Prostate gland (tissue), 2 donors: ENCODE results near the gene PER1. TPM values are rescaled to one million over a fixed set of nuclear protein-coding genes. Genes with fewer than 3 reads are reported as not detected.

ENCODE experiments used
- DNase-seq: peaks from one replicate; pipeline ENCODE4 v3.0.0-alpha.2; 2019; ENCODE audit warnings: low spot score
- H3K27ac ChIP-seq, 2 donors: fragments of 200-600 bp; sonication (generic); 2 replicates each; pipeline ENCODE4 v1.5.1; 2017 to 2019
- H3K27me3 ChIP-seq: fragments of 200-600 bp; sonication (generic); replicated peaks from 2 replicates; pipeline ENCODE4 v1.5.1; 2019; ENCODE audit not compliant: insufficient read depth
- H3K36me3 ChIP-seq, 2 donors: fragments of 200-600 bp; sonication (generic); 1 replicate in 1 of 2; 2 replicates in 1 of 2; pipeline versions ENCODE4 v1.5.1 to v1.8.1; 2017 to 2019
- H3K4me1 ChIP-seq: fragments of 200-600 bp; sonication (generic); replicated peaks from 2 replicates; pipeline ENCODE4 v1.5.1; 2019
- H3K4me3 ChIP-seq, 2 donors: fragments of 200-600 bp; sonication (generic); 2 replicates each; pipeline ENCODE4 v1.5.1; 2017 to 2019
- H3K9me3 ChIP-seq: fragments of 200-600 bp; sonication (generic); 2 replicates; pipeline ENCODE4 v1.5.1; 2017
- CTCF ChIP-seq, 4 experiments: fragments of 200-600 bp in 2 of 4; fragments of 450-650 bp in 2 of 4; sonication (generic) in 2 of 4; IDR thresholded peaks; 1 replicate in 3 of 4; 2 replicates in 1 of 4; pipeline ENCODE4 v1.5.1; 2016 to 2019; ENCODE audit warnings: antibody characterized with exemption in 4 of 4, mild to moderate bottlenecking in 2 of 4, moderate library complexity in 2 of 4
- POLR2A ChIP-seq: fragments of 450-650 bp; IDR thresholded peaks from one replicate; pipeline ENCODE4 v1.6.1; 2016; ENCODE audit warnings: antibody characterized with exemption, mild to moderate bottlenecking
- POLR2AphosphoS5 ChIP-seq: sonication (generic); formaldehyde crosslinking; IDR thresholded peaks from one replicate; pipeline ENCODE4 v1.6.1; 2017; ENCODE audit warnings: antibody characterized with exemption
- WGBS: methylation state at CpG from one replicate; pipeline ENCODE4 v1.1.5; 2018; 5-methylcytosine and 5-hydroxymethylcytosine counted together
- intact Hi-C: fragments of 100-400 bp; cut with DNase I; formaldehyde crosslinking; loops from one replicate; pipeline ENCODE4 v1.14.2; 2022
- total RNA-seq, 2 donors: library from RNA; depleted of rRNA; stranded (reverse); fragments of >200 nt; gene quantifications; one replicate each; pipeline ENCODE4 v1.1.0, GENCODE V29; 2016

The PER1 gene
- total RNA-seq, 2 donors from 2014 or later: 119 to 142 TPM

- intact Hi-C loops: loop anchor here (5.0 kb wide), 2 partner anchors 67 to 108 kb away; partner anchors contain the start of genes HES7 and SLC25A35
- 5% methylated on average over 42 of the region's 67 CpGs for WGBS
- H3K4me1 ChIP-seq: peaks cover 14% of the 10 kb centered on the region
- no peaks in the 10 kb centered on the region for H3K9me3 ChIP-seq
- no peaks in the 10 kb centered on the region for H3K27me3 ChIP-seq
- peak overlapping the region; percentile 91 to 95 for H3K27ac ChIP-seq
- peak overlapping the region; percentile 85 to 90 for H3K4me3 ChIP-seq
- TF ChIP-seq CTCF (IDR thresholded peaks at IDR 0.05): no peak
- no peak for TF ChIP-seq POLR2A
- no peak for TF ChIP-seq POLR2AphosphoS5
- DNase-seq: peak; percentile 11
- no peaks in the 10 kb centered on the region for H3K36me3 ChIP-seq
Measured at GRCh38 chr17:8189041-8189710, 37.0 kb upstream of the PER1 start.

- no peaks in the 10 kb centered on the region for H3K27me3 ChIP-seq
- TF ChIP-seq POLR2AphosphoS5 (no peak), CTCF (IDR thresholded peaks at IDR 0.05) (no peak), POLR2A (no peak)
- no peaks in the 10 kb centered on the region for H3K36me3 ChIP-seq
- 39% methylated on average over 12 of the region's 12 CpGs for WGBS
- H3K9me3 ChIP-seq: no peaks in the 10 kb centered on the region
- H3K4me1 ChIP-seq: peaks cover 14% of the 10 kb centered on the region
- peak overlapping the region; percentile 91 to 95 for H3K27ac ChIP-seq
- intact Hi-C loops: loop anchor here (5.0 kb wide), 2 partner anchors 66 to 109 kb away; partner anchors contain the start of genes HES7 and SLC25A35
- DNase-seq: no peak
- H3K4me3 ChIP-seq: peak overlapping the region; percentile 85 to 90
Measured at GRCh38 chr17:8188263-8188839, 36.1 kb upstream of the PER1 start.

- Histone ChIP-seq H3K36me3 (no peaks in the 10 kb centered on the region), H3K4me3 (peak overlapping the region; percentile 68 to 85), H3K4me1 (peaks cover 14% of the 10 kb centered on the region), H3K9me3 (no peaks in the 10 kb centered on the region), H3K27me3 (no peaks in the 10 kb centered on the region), H3K27ac (peak overlapping the region; percentile 91 to 95)
- peak; percentile 81 for DNase-seq
- TF ChIP-seq POLR2A (no peak), CTCF (IDR thresholded peaks at IDR 0.05) (no peak), POLR2AphosphoS5 (peak; percentile 89)
- intact Hi-C loops: loop anchor here (1.0 to 5.0 kb wide), 3 partner anchors 35 to 110 kb away; partner anchors contain the start of genes HES7 and SLC25A35
- WGBS: under 1% methylated on average over 25 of the region's 25 CpGs
Measured at GRCh38 chr17:8187517-8188262, 35.5 kb upstream of the PER1 start.

- WGBS: under 1% methylated on average over 32 of the region's 32 CpGs
Measured at GRCh38 chr17:8186787-8187516, 34.7 kb upstream of the PER1 start.

More at GRCh38 chr17:8186787-8187516, 34.7 kb upstream of the PER1 start:
- Histone ChIP-seq H3K27ac (peak overlapping the region; percentile 91 to 95), H3K27me3 (no peaks in the 10 kb centered on the region), H3K36me3 (no peaks in the 10 kb centered on the region), H3K4me3 (peak overlapping the region; percentile 68 to 75), H3K9me3 (no peaks in the 10 kb centered on the region), H3K4me1 (peaks cover 14% of the 10 kb centered on the region)
- TF ChIP-seq CTCF (IDR thresholded peaks at IDR 0.05) (peak in 2 of 4 experiments; percentile 41 to 74), POLR2A (no peak), POLR2AphosphoS5 (peak; percentile 82)
- DNase-seq: peak; percentile 93
- intact Hi-C loops: loop anchor here (1.0 to 5.0 kb wide), 3 partner anchors 35 to 110 kb away; partner anchors contain the start of genes HES7 and SLC25A35
